ENCODE results near the gene B3GNT5. TPM values are rescaled to one million over a fixed set of nuclear protein-coding genes. Genes with fewer than 3 reads are reported as not detected.

B3GNT5 gene
- total RNA-seq, 4 donors from 2014 or later: 3.6 to 23.1 (median 9.3) TPM

DNA sequence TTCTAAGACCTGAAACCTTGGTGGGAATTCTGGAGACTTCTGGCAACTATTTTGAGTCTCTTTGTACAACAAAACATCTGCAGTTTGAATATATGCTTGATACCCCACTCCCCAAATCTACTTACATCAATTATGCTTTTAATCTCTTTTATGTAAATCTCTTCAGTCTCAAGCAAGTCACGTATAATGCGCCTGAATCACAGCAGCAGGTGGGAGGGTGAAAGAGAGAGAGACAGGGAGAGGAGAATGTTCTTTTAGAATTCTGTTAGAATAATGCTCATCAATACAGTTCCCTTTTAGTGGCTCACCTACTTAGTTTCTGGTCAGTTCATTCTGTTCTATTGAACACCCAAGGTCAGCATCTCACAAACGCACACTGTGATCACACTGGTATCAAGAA lies 22.2 kb upstream of the B3GNT5 start:
- no peak for DNase-seq
- H3K36me3 ChIP-seq: no peaks in the 10 kb centered on the region
- intact Hi-C loops (cut with DNase I; ENCODE audit: low total_unique reads): no loop called here

DNA sequence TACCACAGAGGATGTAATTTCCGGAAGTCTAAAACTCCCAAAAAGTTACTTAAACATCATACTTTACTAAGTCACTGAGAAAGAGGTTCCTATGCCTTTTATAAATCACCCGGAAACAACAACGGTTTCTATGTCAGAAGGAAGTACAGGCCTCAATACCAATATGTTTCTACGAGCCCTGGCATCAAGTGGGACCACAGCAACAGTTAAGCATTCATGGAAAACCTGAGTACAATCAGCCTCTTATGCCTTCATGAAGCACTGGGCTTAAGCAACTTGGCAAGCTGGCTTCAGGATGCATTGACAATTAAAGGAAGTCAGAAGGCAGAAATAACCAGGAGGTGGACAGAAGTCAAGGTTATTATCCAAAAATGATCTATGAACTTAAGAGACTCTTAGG lies 19.1 kb upstream of the B3GNT5 start:
- Histone ChIP-seq H3K36me3 (no peaks in the 10 kb centered on the region), H3K4me1 (no peaks in the 10 kb centered on the region), H3K27ac (no peak overlapping the region), H3K9me3 (no peaks in the 10 kb centered on the region), H3K27me3 (no peaks in the 10 kb centered on the region), H3K4me3 (no peak overlapping the region)
- no peak for DNase-seq
- intact Hi-C loops (cut with DNase I; ENCODE audit: low total_unique reads): no loop called here
- TF ChIP-seq, protein P1, sequence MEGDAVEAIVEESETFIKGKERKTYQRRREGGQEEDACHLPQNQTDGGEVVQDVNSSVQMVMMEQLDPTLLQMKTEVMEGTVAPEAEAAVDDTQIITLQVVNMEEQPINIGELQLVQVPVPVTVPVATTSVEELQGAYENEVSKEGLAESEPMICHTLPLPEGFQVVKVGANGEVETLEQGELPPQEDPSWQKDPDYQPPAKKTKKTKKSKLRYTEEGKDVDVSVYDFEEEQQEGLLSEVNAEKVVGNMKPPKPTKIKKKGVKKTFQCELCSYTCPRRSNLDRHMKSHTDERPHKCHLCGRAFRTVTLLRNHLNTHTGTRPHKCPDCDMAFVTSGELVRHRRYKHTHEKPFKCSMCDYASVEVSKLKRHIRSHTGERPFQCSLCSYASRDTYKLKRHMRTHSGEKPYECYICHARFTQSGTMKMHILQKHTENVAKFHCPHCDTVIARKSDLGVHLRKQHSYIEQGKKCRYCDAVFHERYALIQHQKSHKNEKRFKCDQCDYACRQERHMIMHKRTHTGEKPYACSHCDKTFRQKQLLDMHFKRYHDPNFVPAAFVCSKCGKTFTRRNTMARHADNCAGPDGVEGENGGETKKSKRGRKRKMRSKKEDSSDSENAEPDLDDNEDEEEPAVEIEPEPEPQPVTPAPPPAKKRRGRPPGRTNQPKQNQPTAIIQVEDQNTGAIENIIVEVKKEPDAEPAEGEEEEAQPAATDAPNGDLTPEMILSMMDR (IDR thresholded peaks at IDR 0.05): no peak
- TF ChIP-seq POLR2A (IDR thresholded peaks at IDR 0.05): no peak

More for the DNA sequence above, 22.2 kb upstream of the B3GNT5 start:
- Histone ChIP-seq H3K9me3 (no peaks in the 10 kb centered on the region), H3K4me1 (no peaks in the 10 kb centered on the region), H3K4me3 (no peak overlapping the region), H3K27me3 (no peaks in the 10 kb centered on the region), H3K27ac (no peak overlapping the region)
- TF ChIP-seq POLR2A (IDR thresholded peaks at IDR 0.05): no peak
- TF ChIP-seq, protein P1 (IDR thresholded peaks at IDR 0.05): no peak

DNA sequence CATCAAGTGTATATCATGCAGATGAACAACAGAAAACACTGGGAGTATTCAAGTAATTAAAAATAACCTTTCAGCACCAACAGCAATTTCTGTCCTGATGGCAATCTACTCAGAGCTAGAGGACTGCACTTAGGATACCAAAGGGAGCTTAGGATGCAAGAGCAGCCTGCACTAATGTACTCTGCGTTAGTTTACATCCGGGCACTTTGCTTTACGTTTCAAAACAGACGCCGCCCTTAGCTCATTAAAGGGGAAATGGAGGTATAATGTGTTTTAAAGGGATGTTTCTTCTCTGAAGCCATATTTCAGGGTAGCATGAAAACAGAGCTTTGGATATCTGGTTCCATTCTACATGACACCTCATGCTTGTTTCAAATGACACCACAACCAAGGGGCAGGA lies 14.0 kb upstream of the B3GNT5 start:
- intact Hi-C loops (cut with DNase I; ENCODE audit: low total_unique reads): no loop called here
- H3K36me3 ChIP-seq: no peaks in the 10 kb centered on the region
- H3K4me3 ChIP-seq: no peak overlapping the region
- no peaks in the 10 kb centered on the region for H3K27me3 ChIP-seq
- no peaks in the 10 kb centered on the region for H3K4me1 ChIP-seq
- no peaks in the 10 kb centered on the region for H3K9me3 ChIP-seq
- DNase-seq: no peak
- no peak for TF ChIP-seq POLR2A (IDR thresholded peaks at IDR 0.05)
- TF ChIP-seq, protein P1 (IDR thresholded peaks at IDR 0.05): no peak
- H3K27ac ChIP-seq: no peak overlapping the region

DNA sequence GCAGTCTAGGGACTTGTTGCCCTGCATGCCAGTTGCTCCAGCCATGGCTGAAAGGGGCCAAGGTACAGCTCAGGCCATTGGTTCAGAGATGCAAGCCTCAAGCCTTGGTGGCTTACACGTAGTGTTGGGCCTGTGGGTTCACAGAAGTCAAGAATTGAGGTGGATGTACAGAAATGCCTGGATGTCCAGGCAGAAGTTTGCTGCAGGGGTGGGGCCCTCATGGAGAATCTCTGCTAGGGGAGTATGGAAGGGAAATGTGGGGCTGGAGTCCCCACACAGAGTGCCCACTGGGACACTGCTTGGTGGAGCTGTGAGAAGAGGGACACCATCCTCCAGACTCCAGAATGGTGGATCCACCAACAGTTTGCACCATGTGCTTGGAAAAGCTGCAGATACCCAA lies 10.6 kb upstream of the B3GNT5 start:
- Histone ChIP-seq H3K36me3 (no peaks in the 10 kb centered on the region), H3K4me3 (no peak overlapping the region), H3K27ac (no peak overlapping the region), H3K27me3 (no peaks in the 10 kb centered on the region), H3K4me1 (no peaks in the 10 kb centered on the region), H3K9me3 (no peaks in the 10 kb centered on the region)
- intact Hi-C loops (cut with DNase I; ENCODE audit: low total_unique reads): no loop called here
- no peak for DNase-seq
- no peak for TF ChIP-seq POLR2A (IDR thresholded peaks at IDR 0.05)
- TF ChIP-seq, protein P1 (IDR thresholded peaks at IDR 0.05): no peak

DNA sequence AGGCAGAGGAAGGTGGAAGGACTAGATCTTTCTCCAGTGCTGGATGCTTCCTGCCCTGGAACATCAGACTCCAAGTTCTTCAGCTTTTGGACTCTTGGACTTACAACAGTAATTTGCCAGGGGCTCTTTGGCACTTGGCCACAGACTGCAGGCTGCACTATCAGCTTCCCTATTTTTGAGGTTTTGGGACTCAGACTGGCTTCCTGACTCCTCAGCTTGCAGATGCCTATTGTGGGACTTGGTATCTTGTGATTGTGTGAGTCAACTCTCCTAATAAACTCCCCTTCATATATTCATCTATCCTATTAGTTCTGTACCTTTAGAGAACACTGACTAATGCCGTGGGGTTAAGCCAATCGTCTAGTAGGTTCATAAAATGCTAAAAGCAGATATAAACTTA lies 8.8 kb upstream of the B3GNT5 start:
- H3K36me3 ChIP-seq: no peaks in the 10 kb centered on the region
- H3K27me3 ChIP-seq: no peaks in the 10 kb centered on the region
- no peak overlapping the region for H3K27ac ChIP-seq
- intact Hi-C loops (cut with DNase I; ENCODE audit: low total_unique reads): no loop called here
- DNase-seq: no peak
- H3K4me1 ChIP-seq: no peaks in the 10 kb centered on the region
- H3K4me3 ChIP-seq: no peak overlapping the region
- TF ChIP-seq, protein P1 (IDR thresholded peaks at IDR 0.05): no peak
- H3K9me3 ChIP-seq: no peaks in the 10 kb centered on the region

All from uterus (tissue), 4 donors.